Astrocyte (in vitro differentiated cells and primary cell): ENCODE measurements around the gene CTAGE1. TPM values are rescaled to one million over a fixed set of nuclear protein-coding genes. Genes with fewer than 3 reads are reported as not detected.

Source experiments
- DNase-seq: peaks from one replicate; pipeline ENCODE4 v3.0.0-alpha.2; 2010; ENCODE audit warnings: low read depth
- FAIRE-seq: peaks from 2 replicates; lab custom pipeline; 2011; peaks lifted over from hg19 to GRCh38; lab: Jason Lieb, UNC
- H2AFZ ChIP-seq: 2 replicates; pipeline ENCODE4 v1.6.0; 2012; ENCODE audit warnings: low read depth, low read length, inconsistent platforms
- H3K27ac ChIP-seq: 2 replicates; pipeline ENCODE4 v1.5.1; 2011; ENCODE audit warnings: low read depth, low read length, inconsistent platforms
- H3K27me3 ChIP-seq: 2 replicates; pipeline ENCODE4 v1.6.0; 2011; ENCODE audit warnings: low read length, inconsistent platforms; ENCODE audit not compliant: insufficient read depth
- H3K36me3 ChIP-seq: 2 replicates; pipeline ENCODE4 v1.5.1; 2011; ENCODE audit warnings: low read length, inconsistent platforms; ENCODE audit not compliant: insufficient read depth
- H3K4me1 ChIP-seq: 2 replicates; pipeline ENCODE4 v1.5.1; 2011; ENCODE audit warnings: low read length, inconsistent platforms; ENCODE audit not compliant: insufficient read depth
- H3K4me2 ChIP-seq: 2 replicates; pipeline ENCODE4 v1.6.0; 2012; ENCODE audit warnings: low read length, inconsistent platforms
- H3K4me3 ChIP-seq: 2 replicates; pipeline ENCODE4 v1.5.1; 2011; ENCODE audit warnings: low read depth, mild to moderate bottlenecking, low read length, inconsistent platforms; ENCODE audit not compliant: insufficient read depth
- H3K79me2 ChIP-seq: 2 replicates; pipeline ENCODE4 v1.6.0; 2012; ENCODE audit warnings: mild to moderate bottlenecking, low read length, inconsistent platforms; ENCODE audit not compliant: insufficient read depth
- H3K9ac ChIP-seq: 2 replicates; pipeline ENCODE4 v1.6.0; 2012; ENCODE audit warnings: mild to moderate bottlenecking, low read length, inconsistent platforms
- H3K9me3 ChIP-seq: 2 replicates; pipeline ENCODE4 v1.5.1; 2012; ENCODE audit warnings: low read depth, mild to moderate bottlenecking, low read length, inconsistent platforms; ENCODE audit not compliant: insufficient read depth
- H4K20me1 ChIP-seq: 2 replicates; pipeline ENCODE4 v1.6.0; 2012; ENCODE audit warnings: low read length, inconsistent platforms; ENCODE audit not compliant: insufficient read depth
- H3K27ac Mint-ChIP-seq: one replicate; pipeline ENCODE4 v1.8.0; 2021; ENCODE audit warnings: mild to moderate bottlenecking, mixed read lengths; ENCODE audit not compliant: unreplicated experiment
- H3K27me3 Mint-ChIP-seq: one replicate; pipeline ENCODE4 v1.8.0; 2021; ENCODE audit warnings: low read depth, mixed read lengths; ENCODE audit not compliant: unreplicated experiment
- H3K36me3 Mint-ChIP-seq: one replicate; pipeline ENCODE4 v1.8.0; 2021; ENCODE audit warnings: low read depth, mixed read lengths; ENCODE audit not compliant: unreplicated experiment
- H3K4me1 Mint-ChIP-seq: one replicate; pipeline ENCODE4 v1.8.0; 2021; ENCODE audit warnings: low read depth, mixed read lengths; ENCODE audit not compliant: unreplicated experiment
- H3K4me3 Mint-ChIP-seq: one replicate; pipeline ENCODE4 v1.8.0; 2021; ENCODE audit warnings: mild to moderate bottlenecking, moderate library complexity, mixed read lengths; ENCODE audit not compliant: unreplicated experiment
- H3K9me3 Mint-ChIP-seq: one replicate; pipeline ENCODE4 v1.8.0; 2021; ENCODE audit warnings: mild to moderate bottlenecking, mixed read lengths; ENCODE audit not compliant: unreplicated experiment
- EZH2 ChIP-seq: IDR thresholded peaks from 2 replicates; pipeline ENCODE4 v1.6.1; 2012; ENCODE audit warnings: mild to moderate bottlenecking, low read length, inconsistent platforms; ENCODE audit not compliant: insufficient read depth
- total RNA-seq: library from RNA; stranded (reverse); gene quantifications from 2 replicates; pipeline ENCODE4 v1.2.1, GENCODE V29; 2021
- TF ChIP-seq, protein P1 (sequence below): IDR thresholded peaks from 2 replicates; pipeline ENCODE4 v1.5.1; 2011; ENCODE audit warnings: low read depth, mild to moderate bottlenecking, inconsistent platforms, low read length, moderate library complexity; ENCODE audit not compliant: insufficient read depth

Gene CTAGE1
- total RNA-seq, 1 donor from 2014 or later = 0.30 TPM

DNA sequence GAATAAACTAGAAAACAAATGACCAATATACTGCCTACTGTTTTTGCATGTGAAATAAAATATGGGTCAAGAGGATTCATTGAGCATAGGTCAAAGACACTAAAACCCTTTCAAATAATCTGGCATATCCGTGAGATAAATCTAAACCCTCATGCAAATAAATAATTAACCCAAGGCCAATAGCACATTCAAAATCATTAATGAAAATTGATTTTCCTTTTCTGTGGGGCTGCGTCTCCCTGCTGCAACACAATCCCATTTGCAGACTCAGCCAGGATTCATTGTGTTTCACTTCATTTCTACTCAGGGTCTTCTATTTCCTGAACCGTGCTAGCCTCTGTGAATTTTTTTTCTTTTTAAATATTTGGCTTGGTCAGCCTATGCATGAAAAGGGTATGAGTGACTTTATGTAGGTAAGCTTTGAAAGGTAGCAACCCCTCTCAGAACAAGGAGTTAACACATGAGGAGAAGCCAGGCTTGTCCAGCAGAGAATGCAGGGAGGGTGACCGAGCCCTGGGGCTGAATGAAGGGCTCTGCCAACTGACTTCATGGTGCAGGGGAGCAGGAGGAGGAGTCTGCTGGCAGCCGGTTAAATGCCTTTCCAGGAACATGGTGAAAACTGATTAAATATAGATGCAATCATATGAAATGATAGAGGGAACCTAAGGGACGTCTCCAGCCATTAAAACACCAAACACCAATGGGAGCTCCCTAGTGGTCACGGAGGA is 10.3 kb upstream of the CTAGE1 start:
- no peak for FAIRE-seq
- H3K27ac Mint-ChIP-seq = no peak overlapping the region
- no peaks in the 10 kb centered on the region for H3K36me3 Mint-ChIP-seq
- no peaks in the 10 kb centered on the region for H3K9me3 ChIP-seq
- H3K4me1 Mint-ChIP-seq = peaks cover 11% of the 10 kb centered on the region
- no peaks in the 10 kb centered on the region for H4K20me1 ChIP-seq
- no peak overlapping the region for H2AFZ ChIP-seq
- no peak overlapping the region for H3K4me2 ChIP-seq
- TF ChIP-seq, protein P1, sequence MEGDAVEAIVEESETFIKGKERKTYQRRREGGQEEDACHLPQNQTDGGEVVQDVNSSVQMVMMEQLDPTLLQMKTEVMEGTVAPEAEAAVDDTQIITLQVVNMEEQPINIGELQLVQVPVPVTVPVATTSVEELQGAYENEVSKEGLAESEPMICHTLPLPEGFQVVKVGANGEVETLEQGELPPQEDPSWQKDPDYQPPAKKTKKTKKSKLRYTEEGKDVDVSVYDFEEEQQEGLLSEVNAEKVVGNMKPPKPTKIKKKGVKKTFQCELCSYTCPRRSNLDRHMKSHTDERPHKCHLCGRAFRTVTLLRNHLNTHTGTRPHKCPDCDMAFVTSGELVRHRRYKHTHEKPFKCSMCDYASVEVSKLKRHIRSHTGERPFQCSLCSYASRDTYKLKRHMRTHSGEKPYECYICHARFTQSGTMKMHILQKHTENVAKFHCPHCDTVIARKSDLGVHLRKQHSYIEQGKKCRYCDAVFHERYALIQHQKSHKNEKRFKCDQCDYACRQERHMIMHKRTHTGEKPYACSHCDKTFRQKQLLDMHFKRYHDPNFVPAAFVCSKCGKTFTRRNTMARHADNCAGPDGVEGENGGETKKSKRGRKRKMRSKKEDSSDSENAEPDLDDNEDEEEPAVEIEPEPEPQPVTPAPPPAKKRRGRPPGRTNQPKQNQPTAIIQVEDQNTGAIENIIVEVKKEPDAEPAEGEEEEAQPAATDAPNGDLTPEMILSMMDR = no peak
- TF ChIP-seq EZH2 = no peak
- H3K27me3 ChIP-seq = no peaks in the 10 kb centered on the region
- H3K27ac ChIP-seq = no peak overlapping the region
- no peaks in the 10 kb centered on the region for H3K36me3 ChIP-seq
- H3K4me3 Mint-ChIP-seq = no peak overlapping the region
- H3K9ac ChIP-seq = no peak overlapping the region
- peaks cover 5% of the 10 kb centered on the region for H3K27me3 Mint-ChIP-seq
- no peak overlapping the region for H3K4me3 ChIP-seq
- no peak for DNase-seq
- H3K9me3 Mint-ChIP-seq = peaks cover 2% of the 10 kb centered on the region
- peaks cover 7% of the 10 kb centered on the region for H3K4me1 ChIP-seq
- H3K79me2 ChIP-seq = no peaks in the 10 kb centered on the region

DNA sequence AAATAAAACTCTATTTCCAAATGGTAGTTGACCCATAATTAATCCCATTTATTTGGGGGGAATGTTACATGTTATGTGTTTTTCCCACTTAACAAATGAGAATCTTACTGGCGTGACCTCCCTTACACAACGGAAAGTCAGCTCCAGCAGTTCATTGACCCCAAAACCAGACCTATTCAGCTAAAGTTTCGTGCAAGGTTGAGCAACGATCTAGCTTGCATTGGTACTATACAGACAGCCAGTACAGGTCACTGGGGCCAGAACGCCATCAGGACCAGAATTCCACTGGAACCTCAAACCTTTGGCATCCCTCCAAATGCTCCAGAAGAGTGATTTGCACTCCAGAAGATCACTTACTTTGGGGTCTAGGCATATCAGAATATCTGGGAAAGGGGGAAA is 6.8 kb upstream of the CTAGE1 start:
- DNase-seq = no peak
- Mint-ChIP-seq H3K36me3 (no peaks in the 10 kb centered on the region), H3K27ac (no peak overlapping the region), H3K9me3 (no peaks in the 10 kb centered on the region), H3K4me1 (peaks cover 6% of the 10 kb centered on the region), H3K27me3 (peaks cover 2% of the 10 kb centered on the region), H3K4me3 (no peak overlapping the region)
- H3K4me1 ChIP-seq = no peaks in the 10 kb centered on the region
- no peaks in the 10 kb centered on the region for H3K36me3 ChIP-seq
- H3K4me3 ChIP-seq = no peak overlapping the region
- no peak for FAIRE-seq
- no peaks in the 10 kb centered on the region for H3K27me3 ChIP-seq
- H2AFZ ChIP-seq = no peak overlapping the region
- no peaks in the 10 kb centered on the region for H3K9me3 ChIP-seq
- H3K79me2 ChIP-seq = no peaks in the 10 kb centered on the region
- H4K20me1 ChIP-seq = no peaks in the 10 kb centered on the region
- no peak for TF ChIP-seq EZH2
- no peak overlapping the region for H3K9ac ChIP-seq
- no peak overlapping the region for H3K27ac ChIP-seq
- H3K4me2 ChIP-seq = no peak overlapping the region

DNA sequence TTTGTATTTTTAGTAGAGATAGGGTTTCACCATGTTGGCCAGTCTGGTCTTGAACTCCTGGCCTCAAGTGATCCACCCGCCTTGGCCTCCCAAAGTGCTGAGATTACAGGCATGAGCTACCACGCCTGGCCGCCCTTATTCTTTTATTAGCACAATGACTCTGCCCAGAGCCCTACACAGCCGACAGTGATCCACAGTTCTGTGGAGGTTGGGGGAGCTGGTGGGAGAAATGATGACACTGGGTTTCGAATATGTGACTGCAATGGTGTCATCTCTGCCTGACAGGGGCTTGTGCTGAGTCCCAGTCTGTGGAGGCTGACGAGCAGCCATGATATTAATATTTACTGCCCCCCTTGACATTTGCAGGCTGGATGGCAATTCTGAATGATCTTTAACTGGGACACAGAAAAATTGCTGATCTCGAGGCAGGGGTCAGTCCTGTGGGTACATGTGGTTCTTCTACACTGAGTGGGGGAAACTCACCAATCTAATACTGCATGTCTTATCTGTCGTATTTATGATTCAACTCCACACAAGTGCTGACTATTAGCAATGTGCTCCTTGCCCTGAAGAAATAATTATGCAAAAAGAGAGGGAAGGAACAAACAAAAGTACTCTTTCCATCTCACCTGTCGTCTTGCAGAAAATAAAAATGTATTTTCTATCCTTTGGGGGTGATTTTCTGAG is 6.3 kb upstream of the CTAGE1 start:
- H3K4me1 Mint-ChIP-seq = peaks cover 6% of the 10 kb centered on the region
- no peak overlapping the region for H3K9ac ChIP-seq
- H3K27ac Mint-ChIP-seq = no peak overlapping the region
- H3K79me2 ChIP-seq = no peaks in the 10 kb centered on the region
- no peaks in the 10 kb centered on the region for H3K9me3 ChIP-seq
- H4K20me1 ChIP-seq = no peaks in the 10 kb centered on the region
- FAIRE-seq (no peak), DNase-seq (no peak)
- no peaks in the 10 kb centered on the region for H3K36me3 Mint-ChIP-seq
- H3K4me2 ChIP-seq = no peak overlapping the region
- H3K27me3 Mint-ChIP-seq = peaks cover 2% of the 10 kb centered on the region
- no peaks in the 10 kb centered on the region for H3K4me1 ChIP-seq
- peaks cover 1% of the 10 kb centered on the region for H3K9me3 Mint-ChIP-seq
- no peak overlapping the region for H3K4me3 Mint-ChIP-seq
- no peak overlapping the region for H3K4me3 ChIP-seq
- no peaks in the 10 kb centered on the region for H3K27me3 ChIP-seq
- H3K36me3 ChIP-seq = no peaks in the 10 kb centered on the region
- no peak overlapping the region for H3K27ac ChIP-seq
- no peak overlapping the region for H2AFZ ChIP-seq
- TF ChIP-seq EZH2 = no peak
- TF ChIP-seq, protein P1 = no peak
